ENCODE measurements around the gene CUEDC1. TPM values are rescaled to one million over a fixed set of nuclear protein-coding genes. Genes with fewer than 3 reads are reported as not detected.
"Not testable (repeated sequence)": the region's sequence is repeated elsewhere in the genome, so short reads cannot be mapped to it uniquely, and the experiment has no call there.

CUEDC1 gene
- total RNA-seq, 1 donor from 2014 or later = 34.1 TPM

GRCh38 chr17:57862694-57863667 lies 92.2 kb downstream of the CUEDC1 start:
- no peak for DNase-seq (ENCODE audit: low spot score)

GRCh38 chr17:57861790-57862693 lies 93.2 kb downstream of the CUEDC1 start:
- peak; percentile 94 for DNase-seq (ENCODE audit: low spot score)

DNA sequence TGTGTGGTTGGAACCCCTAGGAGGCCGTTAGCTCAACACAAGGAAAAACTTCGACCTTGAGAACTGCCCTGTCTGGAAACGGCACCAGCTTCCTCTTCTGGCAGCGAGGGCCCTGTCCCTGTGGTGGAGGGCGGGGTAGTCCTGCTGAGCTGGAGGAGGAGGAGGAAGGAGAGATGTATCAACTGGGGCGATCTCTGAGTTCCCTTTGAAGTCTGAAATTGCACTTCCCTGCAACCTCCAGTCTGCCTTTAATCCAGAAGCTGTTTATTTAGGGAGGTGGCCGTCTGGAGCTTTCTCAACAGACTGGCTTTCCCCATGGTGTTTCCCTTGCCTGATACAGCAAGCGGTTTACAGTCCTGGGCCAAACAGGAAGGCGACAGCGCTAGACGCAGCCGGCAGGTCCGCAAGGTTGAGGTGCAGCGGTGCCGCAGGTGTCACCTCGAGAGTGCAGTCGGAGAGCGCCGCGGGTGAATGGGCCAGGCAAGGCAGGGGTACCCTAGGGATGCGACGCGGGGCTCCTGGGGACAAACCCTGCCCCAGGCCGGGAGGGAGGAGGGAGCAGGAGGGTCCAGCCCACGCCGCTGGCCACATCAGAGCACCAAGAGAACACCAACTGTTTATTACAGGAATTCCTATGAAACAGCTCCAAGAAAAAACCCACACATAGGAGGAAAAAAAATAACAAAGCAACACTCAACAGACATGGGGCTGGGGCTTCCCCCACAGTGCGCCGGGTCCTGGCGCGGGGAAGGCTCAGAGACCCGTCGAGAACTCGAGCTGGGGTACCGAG lies 94.0 kb downstream of the CUEDC1 start:
- DNase-seq (ENCODE audit: low spot score) = no peak

DNA sequence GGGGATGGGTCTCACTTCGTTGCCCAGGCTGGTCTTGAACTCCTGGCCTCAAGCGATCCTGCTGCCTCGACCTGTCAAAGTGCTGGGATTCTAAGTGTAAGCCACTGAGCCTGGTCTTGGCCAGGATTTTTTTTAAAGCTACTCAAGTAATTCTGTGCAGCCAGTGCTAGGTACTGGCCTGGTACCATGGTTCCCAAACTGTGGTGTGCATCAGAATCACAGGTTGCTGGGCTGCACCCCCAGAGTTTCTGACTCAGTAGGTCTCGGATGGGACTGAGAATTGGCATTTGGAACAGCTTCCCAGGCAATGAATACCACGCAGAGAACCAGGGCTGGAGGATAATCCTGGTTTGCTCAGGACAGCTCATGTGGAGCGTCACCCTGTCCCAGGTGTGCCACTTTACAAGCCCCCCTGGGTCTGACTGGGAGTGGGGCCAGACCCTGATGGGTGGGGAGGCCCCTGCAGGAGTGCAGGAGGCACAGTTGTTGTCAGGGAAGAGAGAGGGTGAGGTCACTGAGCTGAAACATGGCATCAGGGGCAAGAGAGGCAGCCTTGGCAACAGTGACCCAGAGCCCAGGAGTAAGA lies 94.7 kb downstream of the CUEDC1 start:
- DNase-seq (ENCODE audit: low spot score) = no peak

GRCh38 chr17:57859601-57860413 lies 95.4 kb downstream of the CUEDC1 start:
- no peak for DNase-seq (ENCODE audit: low spot score)

- DNase-seq (ENCODE audit: low spot score) = no peak
These were observed 96.4 kb downstream of the CUEDC1 start for GRCh38 chr17:57858838-57859237.

- no peak for DNase-seq (ENCODE audit: low spot score)
These were observed 98.2 kb downstream of the CUEDC1 start for GRCh38 chr17:57856792-57857620.

DNA sequence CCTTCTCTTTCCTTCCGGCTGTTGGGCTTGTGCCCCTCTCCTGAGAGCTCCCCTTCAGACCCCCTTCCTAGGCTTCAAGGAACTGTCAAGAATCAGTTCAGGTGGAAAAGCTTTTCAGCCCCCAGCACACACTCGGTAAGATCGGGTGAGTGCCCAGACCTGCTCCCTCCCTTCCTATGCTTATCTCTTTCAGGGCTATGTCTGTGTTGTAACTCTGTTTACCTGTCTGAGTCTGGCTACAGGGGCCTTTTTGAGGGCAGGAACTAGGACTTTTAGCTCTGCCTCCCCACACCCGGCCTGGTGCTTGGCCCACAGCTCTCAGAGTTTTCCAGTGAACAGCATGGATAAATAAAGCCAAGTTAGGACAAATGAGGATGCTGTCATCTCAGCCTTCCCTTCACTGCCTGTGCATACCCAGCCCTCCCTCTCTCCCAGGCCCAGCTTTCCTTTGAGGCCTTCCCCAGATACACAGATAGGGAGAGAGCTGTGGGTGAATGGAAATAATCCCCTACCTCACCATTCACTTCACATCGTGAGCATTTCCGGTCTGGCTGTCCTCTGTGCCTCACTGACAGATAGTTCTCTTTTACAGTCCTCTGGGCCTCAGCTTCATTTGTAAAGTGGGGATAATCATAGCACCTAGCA lies 99.7 kb downstream of the CUEDC1 start:
- DNase-seq (ENCODE audit: low spot score) = no peak

- no peak for DNase-seq (ENCODE audit: low spot score)
These were observed 101.5 kb downstream of the CUEDC1 start for GRCh38 chr17:57853695-57854094.

- no peak for DNase-seq (ENCODE audit: low spot score)
These were observed 102.3 kb downstream of the CUEDC1 start for GRCh38 chr17:57852955-57853328.

GRCh38 chr17:57852092-57852954 lies 102.9 kb downstream of the CUEDC1 start:
- no peak for DNase-seq (ENCODE audit: low spot score)

DNA sequence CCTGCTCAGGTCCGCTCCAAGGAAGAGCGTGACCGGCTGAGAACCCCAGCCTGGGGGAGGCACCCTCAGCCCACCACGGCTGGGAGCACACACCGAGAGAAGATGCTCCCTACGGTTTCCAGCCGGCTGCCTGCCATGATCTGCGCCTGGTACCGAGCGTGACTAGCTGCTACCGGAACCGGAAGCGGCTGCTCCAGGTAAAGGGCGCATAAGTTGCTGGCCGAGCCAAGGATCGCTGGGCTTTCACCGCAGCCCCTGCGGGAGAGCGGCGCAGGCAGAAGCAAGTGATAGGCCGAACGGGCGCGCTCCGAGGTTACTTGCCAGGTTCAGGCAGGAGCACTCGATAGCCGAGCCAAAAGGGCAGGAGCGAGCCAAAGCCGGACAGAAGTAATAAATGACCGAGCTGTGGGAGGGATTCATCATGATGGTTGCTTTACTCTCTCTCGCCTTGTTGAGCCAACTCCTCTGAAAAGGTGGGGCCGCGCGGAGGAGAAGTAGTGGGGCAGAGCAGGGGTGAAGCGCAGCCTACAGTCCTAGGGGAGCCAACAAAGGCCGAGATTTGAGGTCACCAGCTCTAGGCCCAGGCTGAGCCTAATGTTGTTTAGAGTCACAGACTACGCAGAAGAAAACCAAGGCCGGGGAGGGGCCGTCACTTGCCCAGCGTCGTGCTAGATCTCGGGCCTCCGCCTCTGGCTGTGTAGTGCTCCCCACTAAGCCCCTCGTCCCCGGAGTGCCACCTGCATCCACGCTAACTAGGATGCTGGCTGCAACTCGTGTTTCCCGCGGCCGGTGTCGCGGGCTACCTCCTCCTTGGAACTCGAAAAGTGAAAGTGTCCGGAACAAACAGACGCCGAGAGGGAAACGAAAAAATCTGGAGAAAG lies 105.1 kb downstream of the CUEDC1 start, which contains the start of gene MRPS23:
TSS of gene MRPS23 (minus strand) at position 171 of the 881 bp plus-strand sequence. CDS start at position 137, 34 bp downstream.
- DNase-seq (ENCODE audit: low spot score) = peak; percentile 99

DNA sequence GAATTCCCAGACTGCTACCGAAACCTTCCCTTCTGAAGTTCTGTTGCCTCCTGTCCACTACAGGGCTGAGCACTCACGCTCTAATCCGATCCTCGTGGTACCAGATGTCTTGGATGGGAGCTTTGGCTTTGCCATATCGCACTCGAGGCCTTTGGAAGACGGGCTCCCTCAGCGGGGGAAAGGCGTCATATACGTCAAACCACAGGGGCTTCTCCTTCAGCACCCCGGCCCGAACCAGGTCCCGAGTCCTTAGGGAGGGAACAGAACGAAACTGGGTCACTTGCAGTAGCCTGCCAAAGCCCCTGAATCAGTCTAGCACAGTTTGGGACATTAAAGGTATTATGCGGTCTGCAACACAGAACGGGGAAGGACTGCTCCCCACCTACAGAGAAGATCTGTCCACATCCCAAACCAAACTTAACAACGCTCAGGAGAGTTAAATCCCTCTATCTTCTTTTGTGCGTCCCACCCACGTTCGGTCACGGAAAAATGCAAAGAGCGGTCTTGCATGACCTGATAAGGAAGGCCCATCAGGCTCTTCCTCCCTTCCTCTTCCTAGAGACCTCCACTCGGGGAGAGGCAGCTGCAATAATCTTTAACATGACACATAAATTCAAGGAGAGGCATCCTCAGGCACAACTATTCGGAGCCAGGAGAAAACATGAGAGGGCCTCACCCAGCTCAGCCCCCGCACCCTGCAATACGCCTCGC lies 105.9 kb downstream of the CUEDC1 start:
- no peak for DNase-seq (ENCODE audit: low spot score)

GRCh38 chr17:57846056-57846945 lies 108.9 kb downstream of the CUEDC1 start:
- DNase-seq (ENCODE audit: low spot score) = not testable (repeated sequence)

DNA sequence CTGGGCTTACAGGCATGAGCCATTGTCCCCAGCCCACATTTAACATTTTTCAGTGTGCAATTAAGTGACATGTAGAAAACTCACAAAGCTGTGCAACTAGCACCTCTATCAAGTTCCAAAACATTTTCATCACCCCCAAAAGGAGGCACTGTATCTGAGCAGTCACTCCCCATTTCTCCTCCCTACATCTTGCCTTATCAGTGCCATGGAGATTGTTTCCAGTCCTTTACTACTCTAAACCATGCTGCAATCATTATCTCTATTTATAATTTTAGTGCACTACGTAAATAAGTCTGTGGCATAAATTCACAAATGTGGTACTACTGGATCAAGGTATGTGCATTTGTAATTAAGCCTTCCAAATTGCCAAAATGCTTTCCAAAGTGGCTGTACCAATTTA lies 112.9 kb downstream of the CUEDC1 start:
- DNase-seq (ENCODE audit: low spot score) = no peak
